Activated CD4-positive, CD25-positive, alpha-beta regulatory T cell (primary cell): ENCODE data around the gene ZNF496.

Experiments used
- DNase-seq, 4 experiments: peaks; one replicate each; lab custom pipeline; 2025; lab: John Stamatoyannopoulos, UW

The ZNF496 gene

GRCh38 chr1:247328311-247328710 lies 3.4 kb downstream of the ZNF496 start:
- no peak for DNase-seq

- no peak for DNase-seq
These were observed 5.1 kb downstream of the ZNF496 start for GRCh38 chr1:247326411-247327130.

- DNase-seq, result no peak
These were observed 6.7 kb downstream of the ZNF496 start for GRCh38 chr1:247324923-247325322.

GRCh38 chr1:247324204-247324787 lies 7.4 kb downstream of the ZNF496 start:
- DNase-seq, result no peak

GRCh38 chr1:247322849-247323586 lies 8.6 kb downstream of the ZNF496 start:
- DNase-seq, result no peak

GRCh38 chr1:247322442-247322841 lies 9.2 kb downstream of the ZNF496 start:
- no peak for DNase-seq

GRCh38 chr1:247317702-247318101 lies 14.0 kb downstream of the ZNF496 start:
- DNase-seq, result no peak

- DNase-seq, result no peak
These were observed 15.0 kb downstream of the ZNF496 start for GRCh38 chr1:247316590-247317197.

- DNase-seq, result no peak
These were observed 27.6 kb downstream of the ZNF496 start for GRCh38 chr1:247304031-247304430.

- no peak for DNase-seq
These were observed 28.5 kb downstream of the ZNF496 start for GRCh38 chr1:247303216-247303615.

GRCh38 chr1:247301176-247301540 lies 30.5 kb downstream of the ZNF496 start:
- no peak for DNase-seq

- DNase-seq, result no peak
These were observed 31.0 kb downstream of the ZNF496 start for GRCh38 chr1:247300491-247301175.

GRCh38 chr1:247299723-247300381 lies 31.8 kb downstream of the ZNF496 start:
- DNase-seq, result no peak

- DNase-seq, result no peak
These were observed 33.0 kb downstream of the ZNF496 start for GRCh38 chr1:247298701-247299100.

GRCh38 chr1:247298124-247298481 lies 33.6 kb downstream of the ZNF496 start:
- no peak for DNase-seq

GRCh38 chr1:247297263-247298123 lies 34.2 kb downstream of the ZNF496 start:
- DNase-seq, result no peak

GRCh38 chr1:247296599-247297180 lies 35.0 kb downstream of the ZNF496 start:
- DNase-seq, result no peak

GRCh38 chr1:247295746-247296145 lies 35.9 kb downstream of the ZNF496 start:
- DNase-seq, result no peak

GRCh38 chr1:247295274-247295684 lies 36.4 kb downstream of the ZNF496 start:
- DNase-seq, result no peak

- no peak for DNase-seq
These were observed 37.4 kb downstream of the ZNF496 start for GRCh38 chr1:247294282-247294681.
